HL-60 (cell line): Measurements from ENCODE around the gene STX7.

ENCODE experiments used
- GABPA ChIP-seq: IDR thresholded peaks from 2 replicates; pipeline ENCODE4 v1.6.1; 2012; ENCODE audit warnings: low read depth
- TF ChIP-seq, protein P1 (sequence below): IDR thresholded peaks from one replicate; pipeline ENCODE4 v1.5.1; 2011; ENCODE audit warnings: low read length, control low read depth, inconsistent platforms; ENCODE audit not compliant: insufficient read depth
- TF ChIP-seq, protein P2 (sequence below): IDR thresholded peaks from 2 replicates; pipeline ENCODE4 v1.6.1; 2012; ENCODE audit warnings: low read depth; ENCODE audit not compliant: insufficient replicate concordance

DNA sequence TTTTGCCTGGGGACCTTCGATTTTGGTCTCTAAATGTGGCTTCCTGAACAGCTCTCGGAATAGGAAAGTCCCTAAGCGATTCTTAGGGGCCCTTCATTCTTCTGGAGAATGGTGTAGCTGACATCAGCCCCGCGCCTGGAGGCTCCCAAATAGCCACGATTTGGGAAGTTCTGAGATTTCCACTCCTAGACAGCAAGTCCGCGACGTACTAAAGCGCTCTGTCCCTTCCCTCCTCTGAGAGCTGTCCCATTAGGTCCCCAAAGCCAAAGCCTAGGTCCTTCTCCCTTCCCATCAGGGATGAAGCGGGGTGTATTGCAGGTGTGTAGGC, 112.4 kb downstream of the STX7 start:
- TF ChIP-seq, protein P1, sequence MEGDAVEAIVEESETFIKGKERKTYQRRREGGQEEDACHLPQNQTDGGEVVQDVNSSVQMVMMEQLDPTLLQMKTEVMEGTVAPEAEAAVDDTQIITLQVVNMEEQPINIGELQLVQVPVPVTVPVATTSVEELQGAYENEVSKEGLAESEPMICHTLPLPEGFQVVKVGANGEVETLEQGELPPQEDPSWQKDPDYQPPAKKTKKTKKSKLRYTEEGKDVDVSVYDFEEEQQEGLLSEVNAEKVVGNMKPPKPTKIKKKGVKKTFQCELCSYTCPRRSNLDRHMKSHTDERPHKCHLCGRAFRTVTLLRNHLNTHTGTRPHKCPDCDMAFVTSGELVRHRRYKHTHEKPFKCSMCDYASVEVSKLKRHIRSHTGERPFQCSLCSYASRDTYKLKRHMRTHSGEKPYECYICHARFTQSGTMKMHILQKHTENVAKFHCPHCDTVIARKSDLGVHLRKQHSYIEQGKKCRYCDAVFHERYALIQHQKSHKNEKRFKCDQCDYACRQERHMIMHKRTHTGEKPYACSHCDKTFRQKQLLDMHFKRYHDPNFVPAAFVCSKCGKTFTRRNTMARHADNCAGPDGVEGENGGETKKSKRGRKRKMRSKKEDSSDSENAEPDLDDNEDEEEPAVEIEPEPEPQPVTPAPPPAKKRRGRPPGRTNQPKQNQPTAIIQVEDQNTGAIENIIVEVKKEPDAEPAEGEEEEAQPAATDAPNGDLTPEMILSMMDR = no peak
- TF ChIP-seq, protein P2, sequence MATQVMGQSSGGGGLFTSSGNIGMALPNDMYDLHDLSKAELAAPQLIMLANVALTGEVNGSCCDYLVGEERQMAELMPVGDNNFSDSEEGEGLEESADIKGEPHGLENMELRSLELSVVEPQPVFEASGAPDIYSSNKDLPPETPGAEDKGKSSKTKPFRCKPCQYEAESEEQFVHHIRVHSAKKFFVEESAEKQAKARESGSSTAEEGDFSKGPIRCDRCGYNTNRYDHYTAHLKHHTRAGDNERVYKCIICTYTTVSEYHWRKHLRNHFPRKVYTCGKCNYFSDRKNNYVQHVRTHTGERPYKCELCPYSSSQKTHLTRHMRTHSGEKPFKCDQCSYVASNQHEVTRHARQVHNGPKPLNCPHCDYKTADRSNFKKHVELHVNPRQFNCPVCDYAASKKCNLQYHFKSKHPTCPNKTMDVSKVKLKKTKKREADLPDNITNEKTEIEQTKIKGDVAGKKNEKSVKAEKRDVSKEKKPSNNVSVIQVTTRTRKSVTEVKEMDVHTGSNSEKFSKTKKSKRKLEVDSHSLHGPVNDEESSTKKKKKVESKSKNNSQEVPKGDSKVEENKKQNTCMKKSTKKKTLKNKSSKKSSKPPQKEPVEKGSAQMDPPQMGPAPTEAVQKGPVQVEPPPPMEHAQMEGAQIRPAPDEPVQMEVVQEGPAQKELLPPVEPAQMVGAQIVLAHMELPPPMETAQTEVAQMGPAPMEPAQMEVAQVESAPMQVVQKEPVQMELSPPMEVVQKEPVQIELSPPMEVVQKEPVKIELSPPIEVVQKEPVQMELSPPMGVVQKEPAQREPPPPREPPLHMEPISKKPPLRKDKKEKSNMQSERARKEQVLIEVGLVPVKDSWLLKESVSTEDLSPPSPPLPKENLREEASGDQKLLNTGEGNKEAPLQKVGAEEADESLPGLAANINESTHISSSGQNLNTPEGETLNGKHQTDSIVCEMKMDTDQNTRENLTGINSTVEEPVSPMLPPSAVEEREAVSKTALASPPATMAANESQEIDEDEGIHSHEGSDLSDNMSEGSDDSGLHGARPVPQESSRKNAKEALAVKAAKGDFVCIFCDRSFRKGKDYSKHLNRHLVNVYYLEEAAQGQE = no peak
- no peak for TF ChIP-seq GABPA
